ENCODE data around the gene VSTM4. TPM values are rescaled to one million over a fixed set of nuclear protein-coding genes. Genes with fewer than 3 reads are reported as not detected.

Gene VSTM4
- total RNA-seq, 1 experiment from 2014 or later: not detected

- H3K4me3 ChIP-seq: no peak overlapping the region
- H3K27me3 ChIP-seq (ENCODE audit: insufficient read depth, low read depth): peaks cover 11% of the 10 kb centered on the region; the same call in 1 of the 2 replicates
- TF ChIP-seq EZH2 (IDR thresholded peaks at IDR 0.05; ENCODE audit: low read depth) (no peak), CTCF (conservative IDR thresholded peaks at IDR 0.05) (no peak)
- no peak for DNase-seq
- no TSS peak for BruUV-seq (replicated peaks)
- no peak overlapping the region for H3K27ac ChIP-seq
- no peaks in the 10 kb centered on the region for H3K9me3 ChIP-seq (ENCODE audit: insufficient read depth, low read depth)
- H3K9me2 ChIP-seq (ENCODE audit: insufficient read depth): no peaks in the 10 kb centered on the region
- H3K36me3 ChIP-seq (ENCODE audit: low read depth): no peaks in the 10 kb centered on the region
- POLR2A ChIA-PET (ENCODE audit: unreplicated experiment): no interaction called here
- no peaks in the 10 kb centered on the region for H4K20me1 ChIP-seq (ENCODE audit: insufficient read depth)
- no peak overlapping the region for H3K4me2 ChIP-seq
- CTCF ChIA-PET: no interaction called here
- no peaks in the 10 kb centered on the region for H3K4me1 ChIP-seq (replicated peaks; ENCODE audit: insufficient read depth)
- intact Hi-C loops (cut with micrococcal nuclease; ENCODE audit: unreplicated experiment): no loop called here
- no peak overlapping the region for H2AFZ ChIP-seq
- no peaks in the 10 kb centered on the region for H3K79me2 ChIP-seq (ENCODE audit: low read depth)
- no peaks in the 10 kb centered on the region for H3F3A ChIP-seq (ENCODE audit: insufficient read depth, low read depth)
Measured at GRCh38 chr10:48978318-48978717, 137.0 kb downstream of the VSTM4 start.

- no peak overlapping the region for H3K4me2 ChIP-seq
- H3K9me2 ChIP-seq (ENCODE audit: insufficient read depth): no peaks in the 10 kb centered on the region
- intact Hi-C loops (cut with micrococcal nuclease; ENCODE audit: unreplicated experiment): no loop called here
- no TSS peak for BruUV-seq (replicated peaks)
- H4K20me1 ChIP-seq (ENCODE audit: insufficient read depth): no peaks in the 10 kb centered on the region
- H3K4me3 ChIP-seq: no peak overlapping the region
- ChIA-PET POLR2A (ENCODE audit: unreplicated experiment) (no interaction called here), CTCF (interaction anchor here (0.6 kb wide), 1 partner anchor 431 kb away, joined by 3 read pairs; no protein-coding TSS in a partner anchor)
- no peak overlapping the region for H3K27ac ChIP-seq
- H3K9me3 ChIP-seq (ENCODE audit: insufficient read depth, low read depth): no peaks in the 10 kb centered on the region
- no peaks in the 10 kb centered on the region for H3K4me1 ChIP-seq (replicated peaks; ENCODE audit: insufficient read depth)
- peak in 1 of 2 experiments; percentile 12 for DNase-seq
- no peaks in the 10 kb centered on the region for H3K36me3 ChIP-seq (ENCODE audit: low read depth)
- peak; percentile 56 for TF ChIP-seq CTCF (conservative IDR thresholded peaks at IDR 0.05)
- no peak for TF ChIP-seq EZH2 (IDR thresholded peaks at IDR 0.05; ENCODE audit: low read depth)
- no peaks in the 10 kb centered on the region for H3F3A ChIP-seq (ENCODE audit: insufficient read depth, low read depth)
- H3K79me2 ChIP-seq (ENCODE audit: low read depth): no peaks in the 10 kb centered on the region
- 0 out of 2 replicates have a peak, but pooled peaks cover 15% of the 10 kb centered on the region for H3K27me3 ChIP-seq (ENCODE audit: insufficient read depth, low read depth)
- H2AFZ ChIP-seq: no peak overlapping the region
Measured at GRCh38 chr10:48976196-48976595, 139.1 kb downstream of the VSTM4 start.

DNA sequence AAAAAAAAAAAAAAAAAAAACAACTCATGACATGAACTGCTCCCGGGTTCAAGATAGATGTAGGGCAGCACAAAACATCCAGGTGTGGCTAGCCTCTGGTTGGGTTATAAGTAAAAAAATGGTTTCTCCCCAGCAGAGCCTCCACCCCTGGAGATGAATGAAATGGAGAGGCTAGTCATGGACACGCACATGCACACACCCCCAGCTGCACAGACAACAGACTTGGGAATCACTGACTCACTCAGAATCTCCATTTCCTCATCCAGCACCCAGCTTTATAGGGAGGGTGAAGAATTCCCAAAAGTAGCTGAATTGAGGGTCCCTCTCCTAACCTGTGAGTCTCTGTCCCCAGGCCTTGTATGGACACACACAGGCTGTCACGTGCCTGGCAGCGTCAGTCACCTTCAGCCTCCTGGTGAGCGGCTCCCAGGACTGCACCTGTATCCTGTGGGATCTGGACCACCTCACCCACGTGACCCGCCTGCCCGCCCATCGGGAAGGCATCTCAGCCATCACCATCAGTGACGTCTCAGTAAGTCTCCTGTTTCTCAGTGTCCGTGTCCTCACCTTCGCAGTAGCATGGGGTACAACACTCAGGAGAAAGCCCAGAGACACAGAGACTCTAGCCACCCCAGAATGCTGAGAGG lies 140.7 kb downstream of the VSTM4 start:
- H3F3A ChIP-seq (ENCODE audit: insufficient read depth, low read depth): no peaks in the 10 kb centered on the region
- no peak overlapping the region for H3K27ac ChIP-seq
- CTCF ChIA-PET: no interaction called here
- H3K4me2 ChIP-seq: no peak overlapping the region
- TF ChIP-seq EZH2 (IDR thresholded peaks at IDR 0.05; ENCODE audit: low read depth) (no peak), CTCF (conservative IDR thresholded peaks at IDR 0.05) (no peak)
- no TSS peak for BruUV-seq (replicated peaks)
- H3K9me3 ChIP-seq (ENCODE audit: insufficient read depth, low read depth): no peaks in the 10 kb centered on the region
- H3K27me3 ChIP-seq (ENCODE audit: insufficient read depth, low read depth): peaks cover 24% of the 10 kb centered on the region; the same call in 1 of the 2 replicates
- no peaks in the 10 kb centered on the region for H3K9me2 ChIP-seq (ENCODE audit: insufficient read depth)
- no peaks in the 10 kb centered on the region for H3K79me2 ChIP-seq (ENCODE audit: low read depth)
- H3K36me3 ChIP-seq (ENCODE audit: low read depth): no peaks in the 10 kb centered on the region
- intact Hi-C loops (cut with micrococcal nuclease; ENCODE audit: unreplicated experiment): no loop called here
- H3K4me1 ChIP-seq (replicated peaks; ENCODE audit: insufficient read depth): no peaks in the 10 kb centered on the region
- POLR2A ChIA-PET (ENCODE audit: unreplicated experiment): no interaction called here
- no peaks in the 10 kb centered on the region for H4K20me1 ChIP-seq (ENCODE audit: insufficient read depth)
- no peak overlapping the region for H2AFZ ChIP-seq
- no peak for DNase-seq
- H3K4me3 ChIP-seq: no peak overlapping the region

Data from PC-9 (cell line).